Ammon's horn (tissue), 1 donor: ENCODE results near the gene EPN2.
"Not testable (repeated sequence)": the region's sequence is repeated elsewhere in the genome, so short reads cannot be mapped to it uniquely, and the experiment has no call there.

Source experiments
- DNase-seq: peaks from one replicate; pipeline ENCODE4 v3.0.0-alpha.2; 2016; ENCODE audit warnings: low spot score

The EPN2 gene

GRCh38 chr17:19237139-19237388 lies at the start of gene EPN2:
TSS of gene EPN2 (plus strand) at chr17:19237366. CDS start at chr17:19283120, 45,754 bp downstream.
- DNase-seq: not testable (repeated sequence)

DNA sequence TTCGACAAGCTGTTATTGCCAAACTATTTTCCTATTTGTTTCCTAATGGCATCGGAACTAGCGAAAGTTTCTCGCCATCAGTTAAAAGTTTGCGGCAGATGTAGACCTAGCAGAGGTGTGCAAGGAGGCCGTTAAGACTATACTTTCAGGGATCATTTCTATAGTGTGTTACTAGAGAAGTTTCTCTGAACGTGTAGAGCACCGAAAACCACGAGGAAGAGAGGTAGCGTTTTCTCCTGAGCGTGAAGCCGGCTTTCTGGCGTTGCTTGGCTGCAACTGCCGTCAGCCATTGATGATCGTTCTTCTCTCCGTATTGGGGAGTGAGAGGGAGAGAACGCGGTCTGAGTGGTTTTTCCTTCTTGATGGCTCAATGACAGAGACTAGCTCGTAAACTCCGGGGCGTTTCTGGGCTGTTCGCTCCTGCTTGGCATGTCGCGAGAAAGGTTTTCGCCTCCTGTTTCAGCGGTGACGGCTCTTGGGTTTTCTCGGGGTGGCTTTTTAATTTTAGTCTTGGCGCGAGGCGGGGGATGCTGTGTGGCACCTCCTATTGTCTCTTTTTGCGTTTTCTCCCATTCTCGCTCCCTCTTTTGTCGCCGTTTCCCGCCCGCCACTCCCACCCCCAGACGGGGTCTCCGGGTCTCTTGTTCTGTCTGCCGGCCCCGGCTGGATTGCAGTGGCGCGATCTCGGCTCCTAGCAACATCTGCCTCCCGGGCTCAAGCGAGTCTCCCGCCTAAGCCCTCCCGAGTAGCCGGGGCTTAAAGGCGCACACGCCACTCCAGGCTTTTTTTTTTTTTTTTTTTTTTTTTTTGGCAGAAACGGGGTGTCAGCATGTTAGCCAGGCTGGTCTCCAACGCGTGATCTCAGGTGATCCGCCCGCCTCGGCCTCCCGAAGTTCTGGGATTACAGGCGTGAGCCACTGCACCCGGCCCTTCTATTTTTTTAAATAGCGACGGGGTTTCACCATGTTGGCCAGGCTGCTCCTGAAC lies 49.0 kb upstream of the EPN2 start:
- DNase-seq: not testable (repeated sequence)

DNA sequence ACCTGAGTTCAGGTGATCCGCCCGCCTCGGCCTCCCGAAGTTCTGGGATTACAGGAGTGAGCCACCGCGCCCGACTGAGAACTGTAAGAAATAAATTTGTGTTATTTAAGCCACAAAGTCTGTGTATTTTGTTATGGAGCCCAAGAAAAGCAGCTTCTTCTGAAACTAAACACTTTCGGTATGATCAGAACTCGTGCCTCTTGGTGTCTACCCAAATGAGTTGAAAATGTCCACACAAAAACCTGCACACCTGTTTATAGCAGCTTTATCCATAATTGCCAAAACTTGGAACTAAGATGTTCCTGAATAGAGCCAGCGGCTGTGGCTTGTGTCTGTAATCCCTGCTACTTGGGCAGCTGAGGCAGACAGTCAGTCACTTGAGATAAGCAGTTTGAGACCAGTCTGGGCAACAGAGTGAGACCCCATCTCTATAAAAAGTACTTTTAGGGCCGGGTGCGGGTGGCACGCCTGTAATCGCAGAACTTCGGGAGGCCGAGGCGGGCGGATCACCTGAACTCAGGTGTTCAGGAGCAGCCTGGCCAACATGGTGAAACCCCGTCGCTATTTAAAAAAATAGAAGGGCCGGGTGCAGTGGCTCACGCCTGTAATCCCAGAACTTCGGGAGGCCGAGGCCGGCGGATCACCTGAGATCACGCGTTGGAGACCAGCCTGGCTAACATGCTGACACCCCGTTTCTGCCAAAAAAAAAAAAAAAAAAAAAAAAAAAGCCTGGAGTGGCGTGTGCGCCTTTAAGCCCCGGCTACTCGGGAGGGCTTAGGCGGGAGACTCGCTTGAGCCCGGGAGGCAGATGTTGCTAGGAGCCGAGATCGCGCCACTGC lies 48.1 kb upstream of the EPN2 start:
- DNase-seq: not testable (repeated sequence)

GRCh38 chr17:19189781-19190405 lies 47.3 kb upstream of the EPN2 start:
- not testable (repeated sequence) for DNase-seq

DNA sequence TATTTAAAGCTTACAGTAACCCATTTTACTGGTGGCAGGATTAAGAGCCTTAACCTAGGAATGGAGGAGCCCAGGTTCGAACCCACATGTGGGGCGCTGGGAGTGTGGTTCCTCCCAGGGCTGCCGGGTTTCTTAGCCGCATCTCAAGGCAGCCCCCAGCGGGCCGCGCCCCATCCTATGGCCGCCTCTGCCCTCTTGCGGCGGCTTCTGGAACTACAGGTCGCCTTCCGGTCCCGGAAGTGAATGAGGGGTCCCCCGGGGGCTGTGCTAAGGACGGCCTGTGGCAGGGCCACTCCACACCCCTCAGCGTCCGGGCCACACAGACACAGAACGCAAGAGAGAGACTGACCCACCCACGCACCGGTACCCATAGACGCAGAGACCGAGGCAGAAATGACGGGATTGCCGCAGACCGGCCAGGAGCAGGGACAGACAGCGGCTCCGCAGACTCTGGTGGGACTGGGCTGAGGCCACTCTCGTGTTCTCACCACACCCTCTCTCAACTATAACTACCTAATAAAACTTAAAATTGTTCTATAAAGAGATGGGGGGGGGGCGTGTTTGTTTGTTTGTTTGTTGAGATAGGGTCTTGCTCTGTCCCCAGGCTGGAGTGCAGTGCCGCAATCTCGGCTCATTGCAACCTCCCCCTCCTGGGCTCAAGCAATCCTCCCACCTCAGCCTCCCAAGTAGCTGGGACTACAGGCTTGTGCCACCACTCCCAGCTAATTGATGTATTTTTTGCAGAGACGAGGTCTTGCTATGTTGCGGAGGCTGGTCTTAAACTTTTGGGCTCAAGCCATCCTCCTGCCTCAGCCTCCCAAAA lies 40.6 kb upstream of the EPN2 start:
- not testable (repeated sequence) for DNase-seq

DNA sequence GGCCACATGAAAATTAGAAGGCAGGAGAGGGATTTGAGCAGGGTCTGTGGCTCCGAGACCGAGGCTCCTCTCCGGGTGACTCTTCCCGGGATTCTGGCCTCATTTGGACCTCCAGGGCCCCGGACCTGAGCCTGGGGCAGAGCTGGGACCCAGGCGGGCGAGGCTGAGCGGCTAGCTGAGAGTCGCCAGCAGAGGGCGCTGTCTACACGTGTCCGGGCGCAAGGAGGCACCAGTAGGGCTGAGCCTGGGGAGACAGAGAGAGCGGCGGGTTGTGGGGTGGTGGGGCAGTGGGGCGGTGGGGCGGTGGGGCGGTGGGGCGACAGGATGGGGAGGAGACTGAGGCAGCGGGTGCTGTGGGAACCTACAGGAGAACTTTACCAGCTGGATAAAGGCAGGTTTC lies 34.7 kb upstream of the EPN2 start:
- DNase-seq: not testable (repeated sequence)

- DNase-seq: not testable (repeated sequence)
These were observed 33.7 kb upstream of the EPN2 start for GRCh38 chr17:19203429-19203828.

- not testable (repeated sequence) for DNase-seq
These were observed 21.9 kb upstream of the EPN2 start for GRCh38 chr17:19215074-19215860.

DNA sequence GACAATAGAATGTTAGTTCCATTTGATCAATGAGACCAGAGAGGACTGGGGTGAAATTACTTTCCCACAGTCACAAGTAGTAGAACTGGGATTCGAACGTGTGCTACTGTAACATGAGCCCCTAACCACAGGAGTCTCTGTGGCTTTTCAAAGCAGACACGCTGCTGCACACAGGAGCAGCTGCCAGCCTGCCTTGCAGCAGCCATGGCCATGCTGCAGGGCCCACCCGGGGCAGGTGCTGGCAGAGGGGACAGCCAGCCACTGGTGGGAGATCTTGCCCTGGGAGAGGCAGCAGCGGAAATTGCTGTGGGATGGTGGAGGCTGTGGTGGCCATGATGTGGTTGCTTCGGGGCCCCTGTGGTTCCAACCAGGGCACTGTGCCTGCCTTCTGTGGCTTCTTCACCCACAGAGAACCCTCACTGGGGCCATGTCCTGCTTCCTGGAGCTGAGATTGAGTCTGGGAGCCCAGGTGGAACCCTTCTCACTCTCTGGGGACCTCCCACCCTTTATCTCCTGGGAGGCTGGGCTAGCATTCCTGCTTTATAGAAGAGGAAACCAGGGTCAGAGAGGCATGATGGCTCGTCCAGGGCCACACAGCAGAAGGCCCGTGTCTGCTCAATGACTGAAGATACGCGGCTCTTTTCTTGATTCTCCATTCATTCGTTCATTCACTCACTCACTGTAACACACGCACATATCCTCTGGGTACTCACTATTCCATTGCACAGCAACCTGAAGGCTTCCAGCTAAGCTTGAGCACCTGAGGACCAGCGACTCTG lies 20.8 kb upstream of the EPN2 start:
- DNase-seq: not testable (repeated sequence)

- not testable (repeated sequence) for DNase-seq
These were observed 18.3 kb upstream of the EPN2 start for GRCh38 chr17:19218914-19219313.

GRCh38 chr17:19219384-19219783 lies 17.8 kb upstream of the EPN2 start:
- not testable (repeated sequence) for DNase-seq

DNA sequence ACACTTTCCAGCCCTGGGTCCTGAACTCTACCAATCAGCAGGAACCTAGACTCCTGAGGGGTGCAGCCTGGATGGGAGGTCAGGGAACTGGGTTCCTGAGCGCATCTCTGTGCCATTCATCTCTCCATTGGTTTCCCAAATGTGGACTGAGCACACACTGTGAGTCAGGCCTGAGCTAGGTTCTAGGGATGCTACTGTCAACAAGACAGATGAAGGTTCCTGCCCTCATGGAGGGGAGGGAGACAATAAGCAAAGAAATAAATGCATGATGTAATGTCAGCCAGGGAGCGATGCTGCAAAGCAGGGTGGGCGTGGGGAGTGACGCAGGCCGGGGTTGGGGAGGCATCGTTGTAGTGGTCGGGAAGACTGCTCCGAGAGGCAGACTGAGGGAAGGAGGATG lies 17.0 kb upstream of the EPN2 start:
- not testable (repeated sequence) for DNase-seq

GRCh38 chr17:19226610-19227588 lies 10.3 kb upstream of the EPN2 start:
- DNase-seq: not testable (repeated sequence)

DNA sequence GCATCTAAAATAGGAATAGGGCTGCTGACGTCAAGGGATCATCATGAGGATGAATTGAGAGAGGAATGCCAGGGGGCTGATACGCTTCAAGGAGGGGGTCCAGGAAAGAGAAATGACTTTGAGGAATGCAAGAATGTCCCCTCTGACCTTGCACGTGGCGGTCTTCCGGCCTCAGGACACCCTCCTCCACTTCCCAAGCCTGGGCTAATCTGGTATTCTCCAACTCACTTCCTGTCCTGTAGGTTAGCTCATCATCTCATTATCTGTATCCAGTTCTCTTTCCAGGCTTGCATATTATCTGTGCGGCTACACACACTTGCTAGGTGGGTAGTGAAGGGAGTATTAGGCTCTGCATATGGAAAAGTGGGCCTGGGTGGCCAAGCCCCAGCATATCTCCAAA lies 2.5 kb upstream of the EPN2 start:
- not testable (repeated sequence) for DNase-seq

DNA sequence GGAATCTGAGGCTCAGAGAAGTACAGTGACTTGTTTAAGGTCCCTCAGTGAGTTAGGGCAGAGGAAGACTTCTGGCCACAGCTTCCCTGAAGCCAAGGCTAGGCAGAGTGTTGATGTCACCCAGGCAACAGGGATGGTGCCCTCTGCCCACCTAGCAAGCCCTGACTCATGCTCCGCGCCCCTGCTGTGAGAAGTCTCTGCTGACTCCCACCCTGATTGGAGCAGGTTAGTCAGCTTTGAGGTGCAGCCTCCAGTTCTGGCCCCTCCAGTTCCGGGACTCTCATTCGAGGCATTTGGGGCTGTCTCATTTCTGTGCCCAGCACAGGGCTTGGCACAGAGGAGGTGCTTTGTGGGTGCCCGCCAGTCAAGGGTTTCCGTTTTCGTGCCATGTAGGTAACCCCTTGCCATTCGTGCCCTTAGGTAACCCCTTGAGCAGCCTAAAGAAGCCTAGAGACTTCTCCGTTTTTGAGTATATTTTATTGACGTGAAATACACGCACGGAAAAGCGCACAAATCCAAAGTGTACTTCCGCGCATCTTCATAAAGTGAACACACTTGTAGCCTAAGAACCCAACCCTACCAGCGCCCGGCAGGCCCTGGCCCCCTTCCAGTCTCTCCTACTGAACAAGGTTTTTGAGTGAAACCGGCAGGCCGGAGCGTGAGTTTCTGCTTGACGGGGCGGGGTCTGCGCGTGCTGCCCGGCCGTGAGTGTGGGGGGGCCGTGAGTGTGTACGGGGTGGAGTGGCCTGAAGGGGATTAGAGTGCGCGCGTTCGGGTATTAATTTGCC lies 621 bp upstream of the EPN2 start:
- not testable (repeated sequence) for DNase-seq

GRCh38 chr17:19237389-19238166 lies 412 bp downstream of the EPN2 start:
- DNase-seq: no peak

DNA sequence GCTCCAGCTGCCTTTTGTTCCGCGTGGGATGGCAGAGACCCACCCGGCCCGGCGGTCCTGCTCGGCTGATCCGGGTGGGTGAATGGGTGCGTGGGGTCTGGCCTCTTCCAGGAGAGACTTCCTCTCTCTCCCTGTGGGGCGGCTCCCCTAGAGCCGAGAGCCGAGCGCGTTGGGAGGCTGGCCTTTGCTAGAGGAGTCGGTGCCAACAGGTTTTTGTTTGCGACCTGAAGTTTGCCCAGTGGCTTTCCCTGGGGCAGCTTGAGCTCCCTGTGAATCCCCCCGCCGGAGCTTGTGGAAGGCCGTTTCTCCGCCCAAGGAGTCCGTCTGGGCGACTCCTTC lies 970 bp downstream of the EPN2 start:
- DNase-seq: no peak
